Fibroblast of mammary gland (primary cell): ENCODE data around the gene OR2A12.
"Not testable (repeated sequence)": the region's sequence is repeated elsewhere in the genome, so short reads cannot be mapped to it uniquely, and the experiment has no call there.

Experiments
- DNase-seq: peaks from one replicate; pipeline ENCODE4 v3.0.0-alpha.2; 2010; ENCODE audit warnings: low read depth
- H3K4me3 ChIP-seq: 2 replicates; pipeline ENCODE4 v1.5.1; 2011; ENCODE audit warnings: low read depth, mild to moderate bottlenecking, low read length, moderate library complexity; ENCODE audit not compliant: control insufficient read depth
- CTCF ChIP-seq: conservative IDR thresholded peaks from 2 replicates; pipeline ENCODE4 v1.5.1; 2011; ENCODE audit warnings: low read depth, low read length, inconsistent platforms; ENCODE audit not compliant: control insufficient read depth, insufficient read depth

OR2A12 gene

GRCh38 chr7:144109283-144109682 lies 23.2 kb downstream of the OR2A12 start, which contains the start of gene OR2A2:
TSS of gene OR2A2 (plus strand) at chr7:144109583. CDS start at chr7:144109583, 0 bp downstream.
- no peak within 1 kb of the TSS for H3K4me3 ChIP-seq
- TF ChIP-seq CTCF, result no peak
- no peak for DNase-seq

- no peak overlapping the region for H3K4me3 ChIP-seq
- TF ChIP-seq CTCF, result no peak
- no peak for DNase-seq
Measured at GRCh38 chr7:144110272-144110671, 24.2 kb downstream of the OR2A12 start.

GRCh38 chr7:144113651-144114050 lies 27.6 kb downstream of the OR2A12 start:
- TF ChIP-seq CTCF, result no peak
- no peak overlapping the region for H3K4me3 ChIP-seq
- DNase-seq, result no peak

- no peak overlapping the region for H3K4me3 ChIP-seq
- no peak for TF ChIP-seq CTCF
- DNase-seq, result no peak
Measured at GRCh38 chr7:144118341-144118740, 32.3 kb downstream of the OR2A12 start.

GRCh38 chr7:144122876-144123275 lies 36.8 kb downstream of the OR2A12 start, which contains the start of gene OR2A14:
TSS of gene OR2A14 (plus strand) at chr7:144123176. CDS start at chr7:144129113, 5,937 bp downstream.
- DNase-seq, result no peak
- H3K4me3 ChIP-seq, result no peak within 1 kb of the TSS
- TF ChIP-seq CTCF, result no peak

GRCh38 chr7:144127714-144128334 lies 41.7 kb downstream of the OR2A12 start:
- peak; percentile 84 for TF ChIP-seq CTCF
- H3K4me3 ChIP-seq, result no peak overlapping the region
- peak; percentile 76 for DNase-seq

GRCh38 chr7:144129601-144130000 lies 43.5 kb downstream of the OR2A12 start:
- H3K4me3 ChIP-seq, DNase-seq: not testable (repeated sequence)
